H1 (cell line): ENCODE results near the gene TIGIT. TPM values are rescaled to one million over a fixed set of nuclear protein-coding genes. Genes with fewer than 3 reads are reported as not detected.

Source experiments
- CTCF ChIA-PET: fragments of 300-600 bp; sonication (Branson Sonifier 250); formaldehyde crosslinking; loops from one replicate; lab custom pipeline; 2021; ENCODE audit not compliant: partially characterized antibody; lab: Charles Lee
- POLR2A ChIA-PET: fragments of 300-600 bp; sonication (Branson Sonifier 250); formaldehyde crosslinking; loops from one replicate; lab custom pipeline; 2021; ENCODE audit warnings: inconsistent platforms; ENCODE audit not compliant: partially characterized antibody; lab: Charles Lee
- DNase-seq, 2 experiments: peaks; one replicate each; pipeline versions ENCODE4 v3.0.0 to v3.0.0-alpha.2; 2010 to 2022; ENCODE audit warnings: low spot score in 2 of 2, low read depth in 1 of 2, mixed read lengths in 1 of 2
- FAIRE-seq: peaks from 2 replicates; lab custom pipeline; 2011; peaks lifted over from hg19 to GRCh38; lab: Jason Lieb, UNC
- H2AFZ ChIP-seq: 2 replicates; pipeline ENCODE4 v1.8.1; 2012; ENCODE audit warnings: low read length, inconsistent platforms
- H2AK5ac ChIP-seq: 2 replicates; pipeline ENCODE4 v1.6.1; 2013; ENCODE audit warnings: low read depth, low read length
- H2BK120ac ChIP-seq: replicated peaks from 2 replicates; pipeline ENCODE3; 2013; ENCODE audit warnings: low read depth, low read length, inconsistent platforms
- H2BK12ac ChIP-seq: 2 replicates; pipeline ENCODE4 v1.6.1; 2013; ENCODE audit warnings: low read depth, low read length
- H2BK15ac ChIP-seq: 2 replicates; pipeline ENCODE4 v1.6.1; 2013; ENCODE audit warnings: low read length
- H2BK20ac ChIP-seq: 2 replicates; pipeline ENCODE4 v1.6.1; 2013; ENCODE audit warnings: low read length
- H2BK5ac ChIP-seq: 2 replicates; pipeline ENCODE4 v1.6.1; 2013; ENCODE audit warnings: low read depth, low read length
- H3K14ac ChIP-seq: 2 replicates; pipeline ENCODE4 v1.6.1; 2013; ENCODE audit warnings: inconsistent platforms; ENCODE audit not compliant: insufficient read length
- H3K18ac ChIP-seq: 2 replicates; pipeline ENCODE4 v1.6.1; 2013; ENCODE audit warnings: low read length; ENCODE audit errors: extremely low read depth
- H3K23ac ChIP-seq: 2 replicates; pipeline ENCODE4 v1.6.1; 2013; ENCODE audit warnings: inconsistent platforms; ENCODE audit not compliant: insufficient read length
- H3K23me2 ChIP-seq: 2 replicates; pipeline ENCODE4 v1.6.1; 2013; ENCODE audit warnings: low read depth, low read length
- H3K27ac ChIP-seq: 2 replicates; pipeline ENCODE4 v1.6.1; 2011; ENCODE audit warnings: low read depth, low read length, inconsistent platforms
- H3K27me3 ChIP-seq, 4 experiments: replicated peaks in 1 of 4; 1 replicate in 1 of 4; 2 replicates in 3 of 4; pipeline versions ENCODE4 v1.6.1 to v1.8.1; 2011 to 2013; ENCODE audit warnings: low read length in 3 of 4, mild to moderate bottlenecking in 3 of 4, inconsistent platforms in 2 of 4, mixed read lengths in 2 of 4, moderate library complexity in 1 of 4; ENCODE audit not compliant: control insufficient read depth in 3 of 4, insufficient read depth in 3 of 4; ENCODE audit errors: extremely low read depth in 1 of 4
- H3K36me3 ChIP-seq, 4 experiments: 2 replicates each; pipeline versions ENCODE4 v1.6.1 to v1.8.1; 2011 to 2013; ENCODE audit warnings: mild to moderate bottlenecking in 4 of 4, low read length in 3 of 4, moderate library complexity in 2 of 4, control low read depth in 1 of 4, inconsistent platforms in 1 of 4; ENCODE audit not compliant: insufficient read depth in 4 of 4, control insufficient read depth in 2 of 4
- H3K4ac ChIP-seq: replicated peaks from 2 replicates; pipeline ENCODE3; 2013; ENCODE audit warnings: low read length, low read depth, mixed read lengths, inconsistent platforms; ENCODE audit not compliant: insufficient read length
- H3K4me1 ChIP-seq, 4 experiments: replicated peaks in 1 of 4; 1 replicate in 1 of 4; 2 replicates in 3 of 4; pipeline versions ENCODE4 v1.6.1 to v1.8.1; 2011 to 2013; ENCODE audit warnings: low read length in 3 of 4, inconsistent platforms in 2 of 4, mixed read lengths in 1 of 4; ENCODE audit not compliant: insufficient read depth in 4 of 4, control insufficient read depth in 3 of 4
- H3K4me2 ChIP-seq, 2 experiments: 2 replicates each; pipeline versions ENCODE4 v1.6.1 to v1.8.1; 2011 to 2013; ENCODE audit warnings: low read depth in 2 of 2, low read length in 2 of 2, control low read depth in 1 of 2, inconsistent platforms in 1 of 2, mild to moderate bottlenecking in 1 of 2; ENCODE audit not compliant: insufficient read depth in 1 of 2
- H3K4me3 ChIP-seq, 4 experiments: fragments of 200-600, 300-600 bp in 1 of 4; sonication (generic), shearing (Covaris generic), sonication (Bioruptor Twin) in 1 of 4; 2 replicates each; pipeline versions ENCODE4 v1.5.1 to v1.8.1; 2011 to 2016; ENCODE audit warnings: low read length in 4 of 4, low read depth in 3 of 4, control low read depth in 2 of 4, inconsistent platforms in 2 of 4, mild to moderate bottlenecking in 2 of 4, mixed read lengths in 1 of 4, moderate library complexity in 1 of 4; ENCODE audit not compliant: insufficient read depth in 2 of 4; ENCODE audit errors: extremely low read depth in 1 of 4
- H3K56ac ChIP-seq: replicated peaks from 2 replicates; pipeline ENCODE3; 2013; ENCODE audit warnings: low read depth, mild to moderate bottlenecking, mixed read lengths, low read length, inconsistent platforms; ENCODE audit not compliant: insufficient read length
- H3K79me1 ChIP-seq: 2 replicates; pipeline ENCODE4 v1.6.1; 2013; ENCODE audit warnings: low read depth, low read length, control low read depth
- H3K79me2 ChIP-seq, 2 experiments: 2 replicates each; pipeline versions ENCODE4 v1.6.1 to v1.8.1; 2012 to 2013; ENCODE audit warnings: low read length in 2 of 2, mild to moderate bottlenecking in 2 of 2, inconsistent platforms in 1 of 2; ENCODE audit not compliant: insufficient read depth in 2 of 2, control insufficient read depth in 1 of 2
- H3K9ac ChIP-seq, 4 experiments: replicated peaks in 1 of 4; 1 replicate in 1 of 4; 2 replicates in 3 of 4; pipeline versions ENCODE4 v1.6.1 to v1.8.1; 2011 to 2013; ENCODE audit warnings: low read depth in 3 of 4, low read length in 3 of 4, control low read depth in 2 of 4, mild to moderate bottlenecking in 2 of 4, moderate library complexity in 2 of 4, inconsistent platforms in 1 of 4; ENCODE audit errors: extremely low read depth in 1 of 4
- H3K9me3 ChIP-seq, 2 experiments: 2 replicates each; pipeline versions ENCODE4 v1.6.1 to v1.8.1; 2012 to 2013; ENCODE audit warnings: mild to moderate bottlenecking in 2 of 2, moderate library complexity in 2 of 2, control low read depth in 1 of 2, inconsistent platforms in 1 of 2, low read depth in 1 of 2, low read length in 1 of 2, mixed read lengths in 1 of 2; ENCODE audit not compliant: insufficient read depth in 2 of 2
- H4K20me1 ChIP-seq, 2 experiments: replicated peaks in 1 of 2; 2 replicates each; pipeline versions ENCODE3 to v1.8.1; 2011 to 2013; ENCODE audit warnings: inconsistent platforms in 2 of 2, low read length in 2 of 2, mild to moderate bottlenecking in 1 of 2; ENCODE audit not compliant: insufficient read depth in 2 of 2, control insufficient read depth in 1 of 2
- H4K5ac ChIP-seq: 2 replicates; pipeline ENCODE4 v1.6.1; 2013; ENCODE audit warnings: low read length, low read depth, mixed read lengths, inconsistent platforms; ENCODE audit not compliant: insufficient read length
- H4K8ac ChIP-seq: 2 replicates; pipeline ENCODE4 v1.8.0; 2013; ENCODE audit warnings: mild to moderate bottlenecking, moderate library complexity, low read length, inconsistent platforms; ENCODE audit not compliant: insufficient read depth; ENCODE audit errors: extremely low read depth
- H4K91ac ChIP-seq: replicated peaks from 2 replicates; pipeline ENCODE3; 2013; ENCODE audit warnings: low read length, mixed read lengths, inconsistent platforms; ENCODE audit not compliant: insufficient read length
- POLR2AphosphoS5 ChIP-seq: IDR thresholded peaks from 2 replicates; pipeline ENCODE4 v1.6.1; 2011; ENCODE audit warnings: low read depth, low read length
- WGBS, 2 experiments: shearing (Covaris generic) in 1 of 2; methylation state at CpG; one replicate each; pipeline versions ENCODE4 v1.1.6 to v1.1.7; 2013 to 2015; ENCODE audit warnings: low lambda C conversion rate in 2 of 2, mixed read lengths in 2 of 2, inconsistent platforms in 1 of 2, low coverage in 1 of 2, missing lambda C conversion rate in 1 of 2; ENCODE audit not compliant: insufficient replicate concordance in 2 of 2, insufficient coverage in 1 of 2, insufficient read length in 1 of 2; ENCODE audit errors: extremely low coverage in 1 of 2, missing lambda C conversion rate in 1 of 2; 5-methylcytosine and 5-hydroxymethylcytosine counted together
- polyA plus RNA-seq, 7 experiments: library from polyadenylated mRNA; depleted of rRNA in 3 of 7; stranded (reverse) in 5 of 7; unstranded in 2 of 7; fragments of >200 nt in 5 of 7; fragments of 200-250 nt in 2 of 7; gene quantifications; 1 replicate in 5 of 7; 2 replicates in 1 of 7; 4 replicates in 1 of 7; pipeline versions ENCODE4 v1.2.1 to v1.2.3, GENCODE V29; 2011 to 2013; ENCODE audit warnings: missing spikeins in 2 of 7, mixed read lengths in 2 of 7
- total RNA-seq: library from RNA; stranded (reverse); fragmentation: NEBNext Ultra II Directional; extraction: Animal tissue kit (Norgen Biotek cat#: 25700); gene quantifications from 2 replicates; pipeline ENCODE4 v1.2.1, GENCODE V29; 2021

Gene TIGIT
- total and polyA plus RNA-seq, 2 of the 8 experiments (the other 6 are each of a cell fraction or from before 2014, with no cell fraction given), result 0.02 TPM; not detected in 1

GRCh38 chr3:114329823-114330222 is 36.0 kb downstream of the TIGIT start:
- ChIA-PET CTCF (interaction anchor here (0.7 kb wide), 1 partner anchor 460 kb away, joined by 3 read pairs; no protein-coding TSS in a partner anchor), POLR2A (interaction anchor here (0.6 kb wide), 1 partner anchor 25 kb away, joined by 3 read pairs; no protein-coding TSS in a partner anchor)
- H2BK20ac ChIP-seq, result no peak overlapping the region
- no peak overlapping the region for H2BK12ac ChIP-seq
- H4K91ac ChIP-seq, result no peak overlapping the region
- H3K14ac ChIP-seq, result no peak overlapping the region
- H2AFZ ChIP-seq, result no peak overlapping the region
- no peak overlapping the region for H2AK5ac ChIP-seq
- FAIRE-seq (no peak), DNase-seq (no peak)
- no peak overlapping the region for H3K4ac ChIP-seq
- no peak overlapping the region for H3K56ac ChIP-seq
- H3K9ac ChIP-seq, result no peak overlapping the region
- no peak overlapping the region for H3K4me3 ChIP-seq
- no peaks in the 10 kb centered on the region for H3K23me2 ChIP-seq
- H2BK5ac ChIP-seq, result no peak overlapping the region
- H3K9me3 ChIP-seq, result peaks cover 0 to 3% of the 10 kb centered on the region in 2 experiments; a peak in 1 of 4 replicates
- H4K5ac ChIP-seq, result no peak overlapping the region
- no peak overlapping the region for H3K23ac ChIP-seq
- H3K79me1 ChIP-seq, result no peaks in the 10 kb centered on the region
- no peak overlapping the region for H3K18ac ChIP-seq
- no peak overlapping the region for H3K27ac ChIP-seq
- no peaks in the 10 kb centered on the region for H3K79me2 ChIP-seq
- peaks cover 0 to 11% (median 5%) of the 10 kb centered on the region in 4 experiments; a peak in 3 of 7 replicates for H3K4me1 ChIP-seq
- no peak overlapping the region for H2BK120ac ChIP-seq
- no peaks in the 10 kb centered on the region for H4K20me1 ChIP-seq
- H3K4me2 ChIP-seq, result no peak overlapping the region
- WGBS, 2 experiments, result 80% methylated on average over 2 of the region's 2 CpGs; no CpG with 5 or more reads in 1 of the 2 experiments
- no peak overlapping the region for H4K8ac ChIP-seq
- no peaks in the 10 kb centered on the region for H3K36me3 ChIP-seq
- no peak overlapping the region for H2BK15ac ChIP-seq
- no peak for TF ChIP-seq POLR2AphosphoS5
- H3K27me3 ChIP-seq, result no peaks in the 10 kb centered on the region
